AG09309 (cell line): Measurements from ENCODE around the gene HIVEP1.

Experiments
- DNase-seq: peaks from one replicate; pipeline ENCODE4 v3.0.0-alpha.2; 2010; ENCODE audit warnings: low read depth
- H3K4me3 ChIP-seq: 2 replicates; pipeline ENCODE4 v1.5.1; 2011; ENCODE audit warnings: mild to moderate bottlenecking, low read depth, low read length, moderate library complexity; ENCODE audit not compliant: control insufficient read depth
- CTCF ChIP-seq: IDR thresholded peaks from 2 replicates; pipeline ENCODE4 v1.5.1; 2011; ENCODE audit warnings: mild to moderate bottlenecking, low read depth, low read length, inconsistent platforms; ENCODE audit not compliant: insufficient read depth, control insufficient read depth; ENCODE audit errors: missing control alignments

HIVEP1 gene

GRCh38 chr6:12036766-12037165 lies 24.7 kb downstream of the HIVEP1 start:
- no peak for TF ChIP-seq CTCF
- no peak overlapping the region for H3K4me3 ChIP-seq
- no peak for DNase-seq

DNA sequence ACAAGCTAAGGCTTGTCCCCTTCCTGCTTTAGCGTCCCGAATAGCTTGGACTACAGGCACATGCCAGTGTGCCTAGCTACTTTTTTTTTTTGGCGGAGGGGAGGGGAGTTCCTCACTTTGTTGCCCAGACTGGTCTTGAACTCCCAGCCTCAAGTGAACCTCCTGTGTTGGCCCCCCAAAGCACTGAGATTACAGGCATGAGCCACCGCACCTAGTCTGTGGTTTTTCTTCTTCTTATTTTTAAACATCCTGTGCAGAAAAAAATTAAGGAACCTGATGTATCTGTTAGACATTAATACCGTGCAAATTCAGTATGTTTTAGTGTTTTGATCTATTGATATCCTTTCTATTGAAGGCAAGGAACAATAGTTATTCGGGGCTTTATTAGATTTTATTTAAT lies 25.7 kb downstream of the HIVEP1 start:
- TF ChIP-seq CTCF: no peak
- no peak overlapping the region for H3K4me3 ChIP-seq
- no peak for DNase-seq

- no peak for TF ChIP-seq CTCF
- DNase-seq: no peak
- H3K4me3 ChIP-seq: no peak overlapping the region
Measured at GRCh38 chr6:12039540-12040459, 27.7 kb downstream of the HIVEP1 start.

DNA sequence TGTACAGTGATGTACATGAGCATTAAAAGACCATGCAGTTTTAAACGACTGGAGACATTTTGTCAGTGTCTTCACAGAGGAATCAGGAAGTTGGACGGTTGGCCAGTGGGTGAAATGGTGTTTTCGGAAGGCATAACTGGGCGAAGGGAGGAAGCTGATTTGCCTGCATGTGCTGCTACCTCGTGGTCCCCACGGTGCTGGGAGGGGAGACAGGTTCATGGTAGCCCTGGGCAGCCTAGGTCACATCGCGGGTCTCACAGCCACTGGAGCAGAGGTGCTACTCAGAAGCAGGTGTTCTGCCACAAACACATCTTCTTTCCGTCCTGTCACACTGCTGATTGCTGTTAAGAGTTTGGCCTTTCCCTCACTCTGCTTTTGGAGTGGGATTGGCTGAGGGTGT lies 35.2 kb downstream of the HIVEP1 start:
- no peak for DNase-seq
- H3K4me3 ChIP-seq: no peak overlapping the region
- TF ChIP-seq CTCF: no peak

DNA sequence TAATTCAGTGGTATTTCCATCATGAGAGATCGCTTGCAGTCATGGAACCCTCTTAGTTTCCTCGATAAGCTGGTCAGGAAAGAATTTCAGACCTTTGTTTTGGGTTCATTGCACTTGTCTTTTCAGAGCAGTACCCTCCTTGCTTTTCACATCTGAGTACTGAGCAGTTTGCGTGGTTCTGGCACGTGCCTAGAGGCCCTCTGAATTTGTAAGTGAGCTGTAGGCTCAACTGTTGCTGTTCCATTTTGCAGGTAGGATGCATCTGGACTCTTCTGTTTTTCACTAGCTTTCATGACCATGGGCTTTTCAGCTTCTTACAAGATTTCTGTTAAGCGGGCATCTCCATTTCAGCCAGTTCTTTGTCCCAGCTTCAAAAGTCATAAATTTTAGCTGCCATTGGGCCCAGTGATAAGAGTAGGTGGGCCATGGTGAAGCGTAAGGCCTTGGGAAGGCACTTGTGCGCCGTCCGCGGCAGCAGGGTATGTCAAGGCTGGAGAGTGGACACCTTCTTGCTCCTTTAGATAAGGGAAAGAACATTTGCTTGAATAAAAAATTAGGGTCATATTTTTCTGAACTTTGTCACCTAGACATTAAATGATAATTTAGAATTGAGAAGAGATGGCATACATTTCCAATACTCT lies 35.8 kb downstream of the HIVEP1 start:
- no peak for DNase-seq
- no peak for TF ChIP-seq CTCF
- no peak overlapping the region for H3K4me3 ChIP-seq

GRCh38 chr6:12048609-12049008 lies 36.5 kb downstream of the HIVEP1 start:
- H3K4me3 ChIP-seq: no peak overlapping the region
- no peak for TF ChIP-seq CTCF
- DNase-seq: no peak
